GM03348 (cell line): ENCODE data around the gene TEAD4.

Source experiments
- DNase-seq: peaks from one replicate; pipeline ENCODE4 v3.0.0; 2012; ENCODE audit warnings: low spot score

TEAD4 gene

DNA sequence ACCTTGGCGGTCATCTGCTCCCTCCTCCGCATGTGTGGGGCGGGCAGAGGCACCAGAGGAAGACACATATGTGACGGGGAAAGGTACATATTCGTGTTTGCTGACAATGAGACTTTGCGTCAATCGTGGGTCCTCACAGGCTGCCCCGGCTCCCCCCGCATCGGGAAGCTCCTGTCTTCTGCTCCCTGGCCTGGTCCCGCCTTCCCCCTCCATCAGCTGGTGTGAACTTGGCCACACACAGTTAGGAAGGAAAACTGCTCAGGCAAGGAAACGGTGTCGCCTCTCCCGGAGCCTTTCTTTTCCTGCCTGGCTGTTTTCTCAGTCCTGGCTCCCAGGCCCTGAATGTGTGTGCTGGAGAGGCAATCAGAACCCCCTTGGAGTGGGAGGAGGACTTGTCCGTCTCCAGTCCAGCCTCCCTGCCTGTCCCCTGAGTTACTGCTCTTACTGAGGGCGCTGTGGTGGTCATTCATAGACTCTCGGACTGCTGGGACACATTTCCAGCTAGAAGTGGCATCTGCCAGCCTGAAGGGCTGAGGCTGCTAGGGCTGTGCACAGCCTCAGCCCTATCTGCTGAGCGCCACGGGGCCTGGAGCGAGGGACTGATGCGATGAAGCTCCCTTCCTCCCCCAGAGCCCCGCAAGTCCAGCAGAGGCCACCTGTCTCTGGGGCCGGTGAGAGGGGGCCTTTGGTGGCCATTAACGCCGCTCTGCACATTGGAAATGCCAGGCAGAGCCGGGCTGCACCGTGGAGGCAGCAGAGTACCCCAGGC lies 73.8 kb downstream of the TEAD4 start:
- no peak for DNase-seq

DNA sequence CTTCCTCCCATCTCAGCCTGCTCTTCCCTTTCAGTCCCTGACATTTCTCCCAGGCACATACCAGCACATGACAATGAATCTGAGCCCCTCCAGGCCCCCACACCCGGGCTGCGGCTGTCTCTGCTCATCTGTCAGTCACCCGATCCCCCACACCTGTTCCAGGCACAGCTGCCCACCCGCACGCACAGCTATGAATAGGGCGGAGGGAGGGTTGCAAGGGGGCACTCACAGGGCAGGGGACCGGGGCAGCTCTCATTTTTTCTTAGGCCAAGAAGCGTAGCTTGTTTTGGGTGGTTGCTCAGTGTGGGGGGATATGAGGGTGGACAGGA lies 74.3 kb downstream of the TEAD4 start:
- no peak for DNase-seq

DNA sequence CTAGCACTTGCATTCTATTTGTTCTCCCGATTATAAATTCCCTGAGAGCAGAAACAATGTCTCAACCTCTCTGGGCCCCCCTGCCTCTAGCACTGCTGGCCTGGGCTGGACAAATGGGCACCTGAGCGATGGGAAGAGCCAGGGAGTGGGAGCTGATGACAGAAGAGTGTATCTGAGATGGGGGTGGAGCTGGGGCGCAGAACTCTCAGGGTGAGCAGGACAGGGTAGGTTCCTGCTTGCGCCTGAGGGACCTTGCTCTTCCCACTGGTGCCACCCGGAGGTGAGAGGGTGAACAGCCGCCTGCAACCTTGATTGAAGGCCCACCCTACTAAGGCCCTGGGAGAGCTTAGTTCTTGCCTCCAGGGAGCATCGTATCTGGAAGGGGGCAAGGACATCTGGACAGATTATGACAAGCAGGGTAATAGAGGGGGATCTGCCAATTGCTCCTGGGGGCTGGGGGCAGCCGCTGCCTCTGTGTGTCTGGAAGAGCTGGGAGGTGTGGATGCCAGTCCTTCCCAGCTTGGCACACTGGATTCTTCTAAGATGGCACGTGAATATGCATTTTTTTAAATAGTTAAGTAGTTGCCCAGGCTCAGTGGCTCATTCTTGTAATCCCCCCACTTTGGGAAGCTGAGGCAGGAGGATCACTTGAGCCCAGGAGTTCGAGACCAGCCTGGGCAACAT lies 75.0 kb downstream of the TEAD4 start:
- DNase-seq = peak; percentile 89

DNA sequence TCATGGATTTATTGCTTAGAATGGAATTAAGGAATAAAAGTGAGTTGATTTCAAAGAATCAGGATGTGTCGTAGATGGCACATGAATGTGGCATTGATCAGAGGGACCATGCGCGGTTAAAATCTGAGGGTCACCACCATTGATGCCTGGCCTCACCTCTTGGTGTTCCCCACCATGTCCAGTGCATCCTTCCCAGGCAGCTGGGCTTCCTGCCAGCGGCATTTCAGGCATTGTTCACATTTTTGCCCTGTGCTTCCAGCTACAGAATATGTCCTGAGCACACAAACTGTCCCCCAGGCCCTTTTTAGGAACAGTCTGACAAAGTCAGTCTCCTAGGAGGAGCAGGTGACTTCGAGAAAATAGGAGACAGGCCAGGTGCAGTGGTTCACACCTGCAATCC lies 76.0 kb downstream of the TEAD4 start:
- no peak for DNase-seq

DNA sequence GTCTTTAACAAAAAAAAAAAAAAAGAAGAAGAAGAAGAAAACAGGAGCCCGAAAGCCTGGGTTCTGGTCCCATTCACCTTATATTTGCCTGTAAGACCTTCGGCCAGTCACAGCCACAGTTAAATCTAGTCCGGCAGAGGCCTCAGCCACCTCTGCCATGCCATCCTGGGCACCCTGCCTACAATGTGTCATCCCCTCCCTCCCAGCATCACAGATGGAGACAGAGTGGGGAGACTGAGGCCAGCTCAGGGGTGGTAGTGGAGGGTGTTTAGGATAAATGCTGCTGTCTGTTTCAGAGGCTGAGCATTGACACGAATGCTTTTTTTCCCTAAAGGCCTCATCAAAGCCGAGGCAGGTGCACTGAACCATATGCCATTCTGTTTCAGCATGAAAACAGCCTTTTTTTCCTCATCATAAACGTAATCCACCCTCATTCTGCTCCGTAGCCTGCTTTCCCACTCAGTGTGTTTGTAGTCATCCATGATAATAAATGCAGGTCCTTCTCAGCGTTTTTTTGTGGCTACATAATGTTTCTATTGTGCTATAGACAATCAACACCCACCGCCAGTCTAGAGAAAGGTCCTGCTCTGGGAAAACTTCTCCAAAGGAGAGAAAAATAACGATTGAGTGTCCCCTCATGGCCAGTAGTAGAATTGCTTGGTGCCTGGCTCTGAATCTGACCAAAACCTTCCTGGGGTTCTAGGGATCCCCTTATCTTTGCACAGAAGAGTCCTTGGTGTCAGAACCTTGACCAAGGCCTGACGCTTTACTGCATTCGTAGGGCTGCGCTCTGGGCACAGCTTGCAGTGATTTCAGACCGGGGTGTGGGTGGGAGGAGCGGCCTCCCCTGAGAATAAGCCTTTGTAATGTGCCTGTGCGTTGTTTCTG lies 76.9 kb downstream of the TEAD4 start:
- DNase-seq = no peak

- DNase-seq = no peak
Measured at GRCh38 chr12:3036901-3037600, 77.9 kb downstream of the TEAD4 start.

DNA sequence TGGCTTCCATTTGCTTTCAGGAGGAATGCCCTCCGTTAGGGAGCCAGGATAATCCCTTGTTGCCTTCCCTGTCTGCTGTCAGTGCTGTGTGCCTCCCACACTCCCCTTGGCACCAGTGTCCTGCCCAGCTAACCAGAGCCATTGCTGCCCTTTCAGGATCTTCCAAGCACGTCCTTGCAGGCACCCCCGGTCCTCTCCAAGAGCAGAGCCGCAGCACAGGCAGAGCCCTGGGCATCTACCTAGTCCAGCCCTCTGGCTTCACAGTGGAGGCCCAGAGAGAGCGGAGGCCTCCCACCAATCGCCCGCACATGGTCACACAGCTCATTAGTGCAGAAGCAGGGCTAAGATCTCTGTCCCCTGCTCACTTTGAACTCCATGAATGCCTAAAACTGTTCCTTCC lies 79.0 kb downstream of the TEAD4 start:
- DNase-seq = no peak

DNA sequence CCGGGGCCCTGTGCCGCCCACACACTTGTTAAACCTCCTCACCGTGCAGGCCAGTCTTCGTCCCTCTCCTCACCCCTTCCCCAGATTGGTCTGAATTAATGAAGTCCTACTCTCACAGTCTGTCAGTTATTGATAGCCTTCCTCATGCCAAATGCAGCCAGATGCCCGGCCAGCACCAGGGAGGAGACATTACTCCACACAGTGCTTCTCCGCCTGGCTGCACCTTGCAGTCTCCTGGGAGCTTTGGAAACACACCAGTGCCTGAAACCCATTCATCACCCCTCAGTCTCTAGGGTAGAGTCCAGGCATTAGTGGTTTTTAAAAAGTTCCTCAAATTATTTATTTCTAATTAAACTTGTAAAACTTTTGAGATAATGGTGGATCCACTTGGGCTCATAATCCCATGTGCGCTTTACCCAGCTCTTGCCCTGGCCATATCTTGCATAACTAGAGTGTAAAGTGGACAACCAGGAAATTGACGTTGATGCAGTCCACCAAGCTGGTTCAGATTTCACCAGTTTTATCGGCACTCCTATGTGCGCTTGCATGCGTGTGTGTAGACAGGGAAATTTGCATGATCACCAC lies 79.8 kb downstream of the TEAD4 start:
- no peak for DNase-seq

- no peak for DNase-seq
Measured at GRCh38 chr12:3040026-3040656, 80.9 kb downstream of the TEAD4 start.

DNA sequence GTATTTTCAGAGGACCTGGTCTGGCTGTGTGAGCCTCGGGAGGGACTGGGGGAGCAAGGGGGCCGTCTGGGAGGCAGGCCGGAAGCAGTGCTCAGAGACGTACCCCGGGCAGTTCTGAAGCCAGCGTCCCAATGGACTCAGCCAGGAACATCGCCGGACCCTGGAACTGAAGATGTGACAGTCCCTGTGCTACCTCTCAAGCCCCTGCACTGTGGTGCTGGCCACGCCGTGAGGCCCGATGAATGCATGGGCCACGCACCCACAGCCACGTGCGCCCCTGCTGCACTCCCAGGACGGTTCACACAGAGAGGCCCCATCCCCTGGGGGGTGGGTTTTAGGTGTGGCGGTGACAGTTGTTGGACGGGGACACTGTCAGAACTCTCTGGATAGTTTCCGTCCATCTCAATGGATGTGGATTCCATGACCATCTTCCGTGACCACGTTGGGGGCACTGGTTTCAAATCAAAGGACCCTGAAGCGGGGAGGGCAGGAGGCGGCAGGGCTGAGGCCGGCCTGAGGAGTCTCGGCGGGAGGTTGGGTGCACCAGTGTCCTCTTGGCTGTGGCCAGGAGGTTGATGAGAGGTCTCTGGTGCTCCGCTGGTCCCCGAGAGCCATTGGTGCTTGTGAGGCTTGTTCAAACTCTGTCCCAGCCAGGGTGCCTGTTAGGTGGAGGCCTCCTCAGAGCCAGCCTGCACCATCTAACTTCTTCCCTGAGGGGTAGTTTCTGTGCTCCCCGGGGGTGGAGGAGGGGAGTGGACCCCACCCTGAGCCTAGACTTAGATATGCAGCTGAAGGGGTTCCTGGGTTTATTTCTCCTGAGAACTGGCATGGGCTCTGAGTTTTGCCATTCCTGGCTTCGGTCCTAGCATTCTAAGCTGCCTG lies 81.7 kb downstream of the TEAD4 start:
- no peak for DNase-seq

DNA sequence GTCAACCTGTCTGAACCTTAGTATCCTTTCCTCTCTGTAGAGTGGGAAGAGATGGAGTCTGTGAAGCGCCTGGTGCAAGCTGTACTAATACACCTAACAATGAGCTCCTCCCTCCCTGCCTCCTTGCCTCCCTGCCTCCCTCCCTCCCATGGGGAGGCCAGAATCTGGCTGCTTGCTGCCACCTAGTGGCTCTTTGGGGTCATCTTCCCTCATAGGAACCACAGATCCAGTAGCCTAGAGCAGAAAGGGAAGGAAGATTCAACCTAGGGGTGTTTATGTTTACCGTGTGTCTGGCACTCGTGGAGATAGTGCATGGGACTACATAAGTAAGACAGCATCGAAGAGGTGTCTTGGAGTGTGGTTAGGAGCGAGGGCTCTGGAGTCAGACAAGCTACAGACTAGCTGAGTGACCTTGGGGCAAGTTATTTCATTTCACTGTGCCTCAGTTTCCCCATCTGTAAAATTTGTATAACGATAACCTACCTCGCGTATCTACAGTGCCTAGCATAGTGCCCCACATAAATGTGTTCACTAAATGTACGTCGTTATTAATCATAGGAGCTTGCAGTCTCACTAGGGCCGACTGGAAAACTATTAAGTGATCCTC lies 82.5 kb downstream of the TEAD4 start:
- DNase-seq = peak; percentile 90

DNA sequence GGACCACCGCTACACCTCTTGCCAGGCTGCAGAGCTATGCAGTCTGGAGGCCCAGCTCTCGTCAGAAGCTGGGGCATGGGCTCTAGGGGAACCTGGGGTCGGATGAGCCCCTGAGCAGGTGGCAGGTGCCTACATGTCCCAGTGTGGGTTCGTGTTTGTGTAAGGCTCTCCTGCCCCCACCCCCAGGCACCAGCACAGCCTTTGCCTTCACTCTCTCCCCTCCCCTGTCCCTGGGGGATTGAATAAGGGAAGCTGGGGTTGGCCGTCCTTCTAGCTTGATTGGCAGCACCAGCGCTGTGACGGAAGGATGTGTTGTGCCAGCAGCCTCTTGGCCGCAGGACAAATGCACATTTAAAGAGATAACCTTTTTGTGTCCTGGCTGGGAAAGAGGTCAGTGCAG lies 83.2 kb downstream of the TEAD4 start:
- no peak for DNase-seq

GRCh38 chr12:3042826-3043225 lies 83.6 kb downstream of the TEAD4 start:
- no peak for DNase-seq

GRCh38 chr12:3043406-3043805 lies 84.2 kb downstream of the TEAD4 start:
- DNase-seq = no peak

DNA sequence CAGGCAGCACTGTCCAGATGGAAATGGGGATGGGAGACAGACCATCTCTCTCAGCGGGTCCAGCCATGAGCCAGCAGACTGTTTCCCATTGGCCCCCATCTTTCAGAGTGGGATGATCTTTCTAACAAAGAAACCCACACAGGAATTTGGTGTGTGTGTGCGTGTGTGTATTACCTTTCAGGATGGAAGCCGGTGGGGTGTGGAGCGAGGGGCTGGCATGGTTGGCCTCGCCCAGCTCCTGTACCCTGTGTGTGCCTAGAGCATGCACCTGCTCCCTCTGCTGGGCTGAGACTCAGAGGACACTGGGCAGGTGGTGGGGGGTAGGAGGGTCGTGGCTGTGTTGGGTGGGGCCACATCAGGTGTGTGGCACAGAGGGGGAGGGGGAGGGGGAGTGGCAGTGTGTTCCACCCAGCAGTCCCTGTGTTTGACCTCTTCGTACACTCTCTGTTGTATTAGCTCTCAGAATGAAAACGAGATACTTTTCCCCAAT lies 85.0 kb downstream of the TEAD4 start:
- no peak for DNase-seq

DNA sequence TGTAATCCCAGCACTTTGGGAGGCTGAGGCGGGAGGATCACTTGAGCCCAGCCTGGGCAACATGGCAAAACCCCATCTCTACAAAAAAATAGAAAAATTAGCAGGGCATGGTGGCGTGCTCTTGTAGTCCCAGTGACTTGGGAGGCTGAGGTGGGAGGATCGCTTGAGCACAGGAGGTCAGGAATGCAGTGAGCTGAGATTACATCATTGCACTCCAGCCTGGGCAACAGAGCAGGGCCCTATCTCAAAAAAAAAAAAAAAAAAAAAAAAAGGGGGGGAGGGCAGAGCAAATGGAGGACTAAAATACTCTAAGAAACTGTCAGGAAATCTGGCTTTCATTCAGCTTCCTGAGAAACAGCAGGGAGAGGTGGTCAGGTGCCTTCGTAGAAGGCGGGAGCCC lies 86.3 kb downstream of the TEAD4 start:
- no peak for DNase-seq

DNA sequence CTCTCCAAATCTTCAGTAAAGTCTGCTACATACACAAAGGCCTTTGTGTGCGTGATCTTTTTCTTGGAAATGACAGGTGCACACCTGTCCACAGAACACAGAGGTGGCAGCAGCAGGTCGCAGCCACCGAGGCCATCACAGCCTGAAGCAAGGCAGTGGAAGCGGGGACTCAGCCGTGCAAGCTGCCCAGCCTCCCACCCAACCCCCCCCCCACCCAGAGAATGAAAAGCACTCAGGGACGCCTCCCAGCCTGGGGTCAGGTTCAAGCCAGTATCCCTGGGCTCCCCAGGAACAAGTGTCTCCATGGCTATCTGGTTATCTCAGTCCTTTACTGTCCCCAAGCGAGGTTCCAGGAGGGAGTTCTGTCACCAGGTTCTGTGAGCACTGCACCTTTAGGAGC lies 86.8 kb downstream of the TEAD4 start:
- no peak for DNase-seq

DNA sequence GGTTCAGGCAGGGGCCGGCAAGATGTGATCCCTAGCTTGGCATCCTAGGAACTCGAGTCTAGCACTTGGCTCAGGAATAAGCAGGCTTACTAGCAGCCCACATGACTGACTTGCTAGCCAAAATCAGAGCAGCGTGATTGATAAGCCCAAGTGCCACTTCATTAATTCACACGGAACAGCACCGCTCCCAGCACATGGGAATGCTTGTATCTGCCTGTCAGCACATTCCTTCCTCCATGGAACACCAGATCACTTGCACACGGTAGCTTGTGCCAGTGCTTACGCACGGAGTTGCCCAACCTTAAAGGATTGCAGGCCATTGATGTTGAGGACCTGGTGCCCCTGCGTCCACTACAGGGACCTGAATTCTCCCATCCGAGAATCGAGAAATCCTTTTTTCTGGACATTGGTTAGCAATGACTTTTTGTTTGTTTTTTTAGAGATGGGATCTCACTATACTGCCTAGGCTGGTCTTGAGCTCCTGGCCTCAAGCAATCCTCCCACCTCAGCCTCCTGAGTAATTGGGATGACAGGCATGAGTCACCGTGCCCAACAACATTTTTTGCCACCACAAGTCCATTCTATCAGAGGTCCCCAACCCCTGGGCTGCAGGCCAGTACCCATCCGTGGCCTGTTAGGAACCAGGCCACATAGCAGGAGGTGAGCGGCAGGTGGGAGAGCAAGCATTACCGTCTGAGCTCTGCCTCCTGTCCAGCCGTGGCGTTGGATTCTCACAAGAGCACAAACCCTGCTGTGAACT lies 87.4 kb downstream of the TEAD4 start:
- DNase-seq = peak; percentile 12

GRCh38 chr12:3047961-3048360 lies 88.8 kb downstream of the TEAD4 start:
- DNase-seq = no peak
